Measurements from ENCODE around the gene ARL8A.

DNA sequence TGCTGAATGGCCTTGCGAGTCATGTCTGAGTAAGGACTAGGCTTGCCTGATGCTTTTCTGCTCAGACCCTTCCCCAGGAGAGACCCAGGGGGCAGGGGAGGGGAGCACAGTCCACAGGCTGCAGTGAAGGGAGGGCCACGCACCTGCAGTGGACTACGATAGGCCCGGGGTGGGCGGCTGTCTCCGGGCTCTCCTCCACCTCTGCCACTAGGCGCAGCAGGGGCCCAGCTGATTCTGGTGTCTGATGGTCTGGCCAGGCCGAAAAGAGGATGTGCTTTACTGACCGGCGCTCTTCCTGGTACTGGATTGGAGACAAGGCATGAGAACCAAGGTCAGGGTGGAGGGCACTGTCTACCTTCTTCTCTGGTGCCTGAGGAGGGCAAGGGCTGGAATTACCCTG is 7.9 kb upstream of the ARL8A start:
- TF ChIP-seq, protein P1, sequence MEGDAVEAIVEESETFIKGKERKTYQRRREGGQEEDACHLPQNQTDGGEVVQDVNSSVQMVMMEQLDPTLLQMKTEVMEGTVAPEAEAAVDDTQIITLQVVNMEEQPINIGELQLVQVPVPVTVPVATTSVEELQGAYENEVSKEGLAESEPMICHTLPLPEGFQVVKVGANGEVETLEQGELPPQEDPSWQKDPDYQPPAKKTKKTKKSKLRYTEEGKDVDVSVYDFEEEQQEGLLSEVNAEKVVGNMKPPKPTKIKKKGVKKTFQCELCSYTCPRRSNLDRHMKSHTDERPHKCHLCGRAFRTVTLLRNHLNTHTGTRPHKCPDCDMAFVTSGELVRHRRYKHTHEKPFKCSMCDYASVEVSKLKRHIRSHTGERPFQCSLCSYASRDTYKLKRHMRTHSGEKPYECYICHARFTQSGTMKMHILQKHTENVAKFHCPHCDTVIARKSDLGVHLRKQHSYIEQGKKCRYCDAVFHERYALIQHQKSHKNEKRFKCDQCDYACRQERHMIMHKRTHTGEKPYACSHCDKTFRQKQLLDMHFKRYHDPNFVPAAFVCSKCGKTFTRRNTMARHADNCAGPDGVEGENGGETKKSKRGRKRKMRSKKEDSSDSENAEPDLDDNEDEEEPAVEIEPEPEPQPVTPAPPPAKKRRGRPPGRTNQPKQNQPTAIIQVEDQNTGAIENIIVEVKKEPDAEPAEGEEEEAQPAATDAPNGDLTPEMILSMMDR (conservative IDR thresholded peaks at IDR 0.05; ENCODE audit: low read depth in 2 of 2) = no peak
- TF ChIP-seq EZH2phosphoT487 (IDR thresholded peaks at IDR 0.05; ENCODE audit: unreplicated experiment) (no peak), POLR2AphosphoS5 (IDR thresholded peaks at IDR 0.05; ENCODE audit: low read depth) (no peak), EZH2 (IDR thresholded peaks at IDR 0.05; ENCODE audit: low read depth, unreplicated experiment) (no peak), NANOG (IDR thresholded peaks at IDR 0.05; ENCODE audit: borderline replicate concordance) (no peak), ZNF331 (CRISPR knock-in tag; IDR thresholded peaks at IDR 0.05; ENCODE audit: low read depth) (no peak), JUNB (IDR thresholded peaks at IDR 0.05; ENCODE audit: unreplicated experiment) (no peak)
- TF ChIP-seq, protein P2, sequence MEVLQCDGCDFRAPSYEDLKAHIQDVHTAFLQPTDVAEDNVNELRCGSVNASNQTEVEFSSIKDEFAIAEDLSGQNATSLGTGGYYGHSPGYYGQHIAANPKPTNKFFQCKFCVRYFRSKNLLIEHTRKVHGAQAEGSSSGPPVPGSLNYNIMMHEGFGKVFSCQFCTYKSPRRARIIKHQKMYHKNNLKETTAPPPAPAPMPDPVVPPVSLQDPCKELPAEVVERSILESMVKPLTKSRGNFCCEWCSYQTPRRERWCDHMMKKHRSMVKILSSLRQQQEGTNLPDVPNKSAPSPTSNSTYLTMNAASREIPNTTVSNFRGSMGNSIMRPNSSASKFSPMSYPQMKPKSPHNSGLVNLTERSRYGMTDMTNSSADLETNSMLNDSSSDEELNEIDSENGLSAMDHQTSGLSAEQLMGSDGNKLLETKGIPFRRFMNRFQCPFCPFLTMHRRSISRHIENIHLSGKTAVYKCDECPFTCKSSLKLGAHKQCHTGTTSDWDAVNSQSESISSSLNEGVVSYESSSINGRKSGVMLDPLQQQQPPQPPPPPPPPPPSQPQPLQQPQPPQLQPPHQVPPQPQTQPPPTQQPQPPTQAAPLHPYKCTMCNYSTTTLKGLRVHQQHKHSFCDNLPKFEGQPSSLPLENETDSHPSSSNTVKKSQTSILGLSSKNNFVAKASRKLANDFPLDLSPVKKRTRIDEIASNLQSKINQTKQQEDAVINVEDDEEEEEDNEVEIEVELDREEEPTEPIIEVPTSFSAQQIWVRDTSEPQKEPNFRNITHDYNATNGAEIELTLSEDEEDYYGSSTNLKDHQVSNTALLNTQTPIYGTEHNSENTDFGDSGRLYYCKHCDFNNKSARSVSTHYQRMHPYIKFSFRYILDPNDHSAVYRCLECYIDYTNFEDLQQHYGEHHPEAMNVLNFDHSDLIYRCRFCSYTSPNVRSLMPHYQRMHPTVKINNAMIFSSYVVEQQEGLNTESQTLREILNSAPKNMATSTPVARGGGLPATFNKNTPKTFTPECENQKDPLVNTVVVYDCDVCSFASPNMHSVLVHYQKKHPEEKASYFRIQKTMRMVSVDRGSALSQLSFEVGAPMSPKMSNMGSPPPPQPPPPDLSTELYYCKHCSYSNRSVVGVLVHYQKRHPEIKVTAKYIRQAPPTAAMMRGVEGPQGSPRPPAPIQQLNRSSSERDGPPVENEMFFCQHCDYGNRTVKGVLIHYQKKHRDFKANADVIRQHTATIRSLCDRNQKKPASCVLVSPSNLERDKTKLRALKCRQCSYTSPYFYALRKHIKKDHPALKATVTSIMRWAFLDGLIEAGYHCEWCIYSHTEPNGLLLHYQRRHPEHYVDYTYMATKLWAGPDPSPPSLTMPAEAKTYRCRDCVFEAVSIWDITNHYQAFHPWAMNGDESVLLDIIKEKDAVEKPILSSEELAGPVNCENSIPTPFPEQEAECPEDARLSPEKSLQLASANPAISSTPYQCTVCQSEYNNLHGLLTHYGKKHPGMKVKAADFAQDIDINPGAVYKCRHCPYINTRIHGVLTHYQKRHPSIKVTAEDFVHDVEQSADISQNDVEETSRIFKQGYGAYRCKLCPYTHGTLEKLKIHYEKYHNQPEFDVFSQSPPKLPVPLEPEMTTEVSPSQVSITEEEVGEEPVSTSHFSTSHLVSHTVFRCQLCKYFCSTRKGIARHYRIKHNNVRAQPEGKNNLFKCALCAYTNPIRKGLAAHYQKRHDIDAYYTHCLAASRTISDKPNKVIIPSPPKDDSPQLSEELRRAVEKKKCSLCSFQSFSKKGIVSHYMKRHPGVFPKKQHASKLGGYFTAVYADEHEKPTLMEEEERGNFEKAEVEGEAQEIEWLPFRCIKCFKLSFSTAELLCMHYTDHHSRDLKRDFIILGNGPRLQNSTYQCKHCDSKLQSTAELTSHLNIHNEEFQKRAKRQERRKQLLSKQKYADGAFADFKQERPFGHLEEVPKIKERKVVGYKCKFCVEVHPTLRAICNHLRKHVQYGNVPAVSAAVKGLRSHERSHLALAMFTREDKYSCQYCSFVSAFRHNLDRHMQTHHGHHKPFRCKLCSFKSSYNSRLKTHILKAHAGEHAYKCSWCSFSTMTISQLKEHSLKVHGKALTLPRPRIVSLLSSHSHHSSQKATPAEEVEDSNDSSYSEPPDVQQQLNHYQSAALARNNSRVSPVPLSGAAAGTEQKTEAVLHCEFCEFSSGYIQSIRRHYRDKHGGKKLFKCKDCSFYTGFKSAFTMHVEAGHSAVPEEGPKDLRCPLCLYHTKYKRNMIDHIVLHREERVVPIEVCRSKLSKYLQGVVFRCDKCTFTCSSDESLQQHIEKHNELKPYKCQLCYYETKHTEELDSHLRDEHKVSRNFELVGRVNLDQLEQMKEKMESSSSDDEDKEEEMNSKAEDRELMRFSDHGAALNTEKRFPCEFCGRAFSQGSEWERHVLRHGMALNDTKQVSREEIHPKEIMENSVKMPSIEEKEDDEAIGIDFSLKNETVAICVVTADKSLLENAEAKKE (CRISPR knock-in tag; IDR thresholded peaks at IDR 0.05) = no peak
- TF ChIP-seq, protein P3, sequence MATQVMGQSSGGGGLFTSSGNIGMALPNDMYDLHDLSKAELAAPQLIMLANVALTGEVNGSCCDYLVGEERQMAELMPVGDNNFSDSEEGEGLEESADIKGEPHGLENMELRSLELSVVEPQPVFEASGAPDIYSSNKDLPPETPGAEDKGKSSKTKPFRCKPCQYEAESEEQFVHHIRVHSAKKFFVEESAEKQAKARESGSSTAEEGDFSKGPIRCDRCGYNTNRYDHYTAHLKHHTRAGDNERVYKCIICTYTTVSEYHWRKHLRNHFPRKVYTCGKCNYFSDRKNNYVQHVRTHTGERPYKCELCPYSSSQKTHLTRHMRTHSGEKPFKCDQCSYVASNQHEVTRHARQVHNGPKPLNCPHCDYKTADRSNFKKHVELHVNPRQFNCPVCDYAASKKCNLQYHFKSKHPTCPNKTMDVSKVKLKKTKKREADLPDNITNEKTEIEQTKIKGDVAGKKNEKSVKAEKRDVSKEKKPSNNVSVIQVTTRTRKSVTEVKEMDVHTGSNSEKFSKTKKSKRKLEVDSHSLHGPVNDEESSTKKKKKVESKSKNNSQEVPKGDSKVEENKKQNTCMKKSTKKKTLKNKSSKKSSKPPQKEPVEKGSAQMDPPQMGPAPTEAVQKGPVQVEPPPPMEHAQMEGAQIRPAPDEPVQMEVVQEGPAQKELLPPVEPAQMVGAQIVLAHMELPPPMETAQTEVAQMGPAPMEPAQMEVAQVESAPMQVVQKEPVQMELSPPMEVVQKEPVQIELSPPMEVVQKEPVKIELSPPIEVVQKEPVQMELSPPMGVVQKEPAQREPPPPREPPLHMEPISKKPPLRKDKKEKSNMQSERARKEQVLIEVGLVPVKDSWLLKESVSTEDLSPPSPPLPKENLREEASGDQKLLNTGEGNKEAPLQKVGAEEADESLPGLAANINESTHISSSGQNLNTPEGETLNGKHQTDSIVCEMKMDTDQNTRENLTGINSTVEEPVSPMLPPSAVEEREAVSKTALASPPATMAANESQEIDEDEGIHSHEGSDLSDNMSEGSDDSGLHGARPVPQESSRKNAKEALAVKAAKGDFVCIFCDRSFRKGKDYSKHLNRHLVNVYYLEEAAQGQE (IDR thresholded peaks at IDR 0.05; ENCODE audit: unreplicated experiment) = no peak
